SU-DHL-6 (cell line): ENCODE data around the gene PKHD1.

Experiments used
- CTCF ChIP-seq: fragments of 200-600 bp; sonication (generic); IDR thresholded peaks from one replicate; pipeline ENCODE4 v1.5.1; 2017; ENCODE audit warnings: antibody characterized with exemption, mild to moderate bottlenecking, low read length, moderate library complexity; ENCODE audit not compliant: insufficient read depth, poor library complexity, severe bottlenecking
- EZH2phosphoT487 ChIP-seq: fragments of 200-600 bp; sonication (generic), shearing (Covaris generic); conservative IDR thresholded peaks from 2 replicates; pipeline ENCODE4 v1.6.1; 2018; ENCODE audit warnings: mild to moderate bottlenecking, antibody characterized with exemption, low read length, moderate library complexity, mixed read lengths

DNA sequence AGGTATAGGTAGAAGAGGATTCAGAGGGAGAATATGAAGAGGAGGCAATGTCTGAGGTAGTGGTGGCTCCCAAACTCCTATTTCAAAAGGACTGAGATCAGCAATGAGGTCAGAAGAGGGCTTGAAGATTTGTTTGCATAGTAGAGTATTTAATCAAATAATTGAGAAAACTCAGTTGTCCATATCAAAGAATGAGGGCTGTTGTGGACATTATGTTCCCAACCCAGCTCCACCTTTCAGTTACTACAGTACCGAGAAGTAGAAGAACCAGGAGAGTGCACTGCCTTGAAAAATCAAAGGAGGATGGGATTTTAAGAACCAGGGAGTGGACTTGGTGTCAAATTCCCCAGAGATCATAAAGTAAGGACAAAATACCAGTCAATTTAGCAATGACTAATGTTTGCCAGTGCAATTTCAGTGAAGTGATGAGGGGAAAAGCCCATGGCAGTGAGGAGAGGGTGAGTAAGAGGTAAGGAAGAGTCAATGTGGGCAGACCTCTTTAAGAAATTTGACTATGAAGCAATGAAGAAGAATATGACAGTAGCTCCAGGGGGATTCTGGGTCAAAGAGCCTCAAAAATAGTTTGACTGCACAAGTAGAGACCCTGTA, 382.4 kb downstream of the PKHD1 start:
- TF ChIP-seq CTCF (no peak), EZH2phosphoT487 (no peak)
